ENCODE data around the gene NSMF.

NSMF gene, protein sequence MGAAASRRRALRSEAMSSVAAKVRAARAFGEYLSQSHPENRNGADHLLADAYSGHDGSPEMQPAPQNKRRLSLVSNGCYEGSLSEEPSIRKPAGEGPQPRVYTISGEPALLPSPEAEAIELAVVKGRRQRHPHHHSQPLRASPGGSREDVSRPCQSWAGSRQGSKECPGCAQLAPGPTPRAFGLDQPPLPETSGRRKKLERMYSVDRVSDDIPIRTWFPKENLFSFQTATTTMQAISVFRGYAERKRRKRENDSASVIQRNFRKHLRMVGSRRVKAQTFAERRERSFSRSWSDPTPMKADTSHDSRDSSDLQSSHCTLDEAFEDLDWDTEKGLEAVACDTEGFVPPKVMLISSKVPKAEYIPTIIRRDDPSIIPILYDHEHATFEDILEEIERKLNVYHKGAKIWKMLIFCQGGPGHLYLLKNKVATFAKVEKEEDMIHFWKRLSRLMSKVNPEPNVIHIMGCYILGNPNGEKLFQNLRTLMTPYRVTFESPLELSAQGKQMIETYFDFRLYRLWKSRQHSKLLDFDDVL

DNA sequence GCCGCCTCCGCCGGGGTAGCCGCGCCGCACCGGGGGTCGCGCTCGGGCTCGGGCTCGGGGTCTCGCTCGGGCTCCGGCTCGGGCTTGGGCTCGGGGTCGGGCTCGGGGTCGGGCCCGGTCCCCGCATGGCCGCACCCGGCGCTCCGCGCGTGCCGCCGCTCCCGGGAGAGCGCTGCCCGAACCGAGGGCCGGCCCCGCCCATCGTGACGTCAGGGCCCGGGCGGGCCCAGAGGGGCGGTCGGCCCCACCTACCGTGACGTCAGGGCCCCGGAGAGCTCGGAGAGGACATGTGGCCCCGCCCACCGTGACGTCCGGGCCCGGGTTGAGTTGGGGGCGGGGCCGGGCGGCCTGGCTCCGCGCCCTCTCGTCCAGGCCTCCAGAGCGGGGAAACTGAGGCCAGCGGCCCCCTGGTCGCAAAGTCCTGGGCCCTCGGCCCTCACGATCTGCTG lies at the start of gene NSMF:
Gene NSMF, minus strand, starts transcription at position 183 of the 449 bp plus-strand sequence. CDS start 232 bp downstream, outside the sequence.
- peak; percentile 92 for DNase-seq

DNA sequence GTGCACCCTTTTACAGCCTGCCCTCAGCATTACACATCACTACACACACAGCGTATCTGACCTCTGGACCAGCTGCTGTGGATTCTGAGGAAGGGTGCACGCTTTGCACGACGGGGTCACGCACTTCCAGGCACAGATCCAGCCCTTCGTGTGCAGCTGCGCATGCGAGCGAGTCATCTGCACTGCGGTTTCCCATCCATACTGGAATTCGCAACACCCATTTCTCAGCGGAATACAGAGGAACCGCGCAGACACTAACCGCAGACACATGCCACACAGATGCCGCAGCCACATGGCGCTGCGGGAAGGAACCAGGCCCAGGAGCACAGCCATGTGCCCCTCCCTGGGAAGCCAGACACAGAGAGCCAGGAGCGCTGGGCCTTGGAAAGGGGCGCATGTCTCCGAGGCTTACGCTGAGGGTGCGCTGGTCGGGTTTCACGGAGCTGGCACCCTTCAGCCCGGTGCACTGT lies 47.6 kb upstream of the NSMF start:
- no peak for DNase-seq

DNA sequence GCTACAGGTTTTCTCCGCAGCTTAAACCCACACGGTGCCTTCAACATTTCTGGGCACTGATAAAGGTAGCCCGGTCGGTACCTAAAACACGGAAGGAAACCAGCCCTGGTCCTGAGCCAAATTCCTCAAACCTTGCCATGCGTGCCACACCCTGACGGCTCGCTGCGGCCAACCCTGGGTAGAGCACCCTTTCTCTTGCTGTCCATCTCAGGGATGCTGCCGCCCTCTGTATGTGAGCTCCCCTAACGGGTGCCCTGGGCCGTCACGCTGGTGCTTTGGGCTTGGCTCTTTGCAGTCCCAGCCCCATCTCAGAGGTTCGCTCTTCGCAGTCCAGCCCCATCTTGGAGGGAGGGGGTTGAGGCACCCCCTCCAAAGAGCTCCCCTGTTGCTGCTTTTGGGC lies 47.1 kb upstream of the NSMF start:
- DNase-seq, result no peak

DNA sequence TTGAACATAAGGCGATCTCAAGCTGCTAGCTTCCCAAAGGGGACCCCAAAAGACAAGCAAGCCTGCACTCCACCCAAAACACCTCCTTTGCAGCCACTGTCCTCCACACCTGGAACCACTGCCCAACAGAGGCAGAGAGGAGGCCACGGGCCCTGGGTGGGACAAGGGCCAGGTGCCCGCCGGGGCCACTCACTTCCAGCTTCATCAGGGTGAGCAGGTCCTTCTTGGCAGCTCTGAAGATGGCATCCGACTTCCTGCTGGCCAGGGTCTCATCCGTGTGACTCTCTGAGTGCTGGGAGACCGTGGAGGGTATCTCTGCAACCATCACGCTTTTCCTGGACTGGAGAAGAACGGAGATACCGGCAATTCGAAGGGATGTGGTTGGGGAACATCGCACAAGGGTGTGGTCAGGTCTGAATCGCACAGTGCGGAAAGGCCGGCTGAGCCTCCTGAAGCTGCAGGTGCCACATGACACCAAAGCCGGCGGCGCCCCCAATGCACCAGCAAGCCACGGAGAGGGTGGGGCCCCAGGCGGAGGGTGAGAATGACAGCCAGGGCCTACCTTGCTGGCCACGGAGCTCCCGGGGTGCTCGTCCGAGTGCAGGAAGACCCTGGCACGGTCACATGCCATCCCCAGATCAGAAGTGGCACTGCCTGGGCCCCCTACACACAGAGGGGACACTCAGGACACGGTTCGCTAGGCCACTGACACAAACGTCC lies 46.4 kb upstream of the NSMF start:
- DNase-seq, result no peak

DNA sequence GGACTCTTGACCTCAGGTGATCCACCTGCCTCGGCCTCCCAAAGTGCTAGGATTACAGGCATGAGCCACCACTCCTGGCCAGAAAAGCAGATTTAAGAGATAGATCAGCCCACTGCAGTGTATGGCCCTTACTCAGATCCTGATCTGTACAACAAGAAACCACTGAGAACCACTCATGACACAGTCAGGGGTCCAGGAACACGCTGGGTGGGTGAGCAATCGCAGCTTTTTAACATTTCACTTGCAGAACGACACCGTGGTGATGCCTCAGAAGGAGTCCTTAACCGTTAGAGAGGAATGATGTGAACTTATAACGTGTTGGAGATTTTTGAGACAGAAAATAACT lies 45.3 kb upstream of the NSMF start:
- no peak for DNase-seq

DNA sequence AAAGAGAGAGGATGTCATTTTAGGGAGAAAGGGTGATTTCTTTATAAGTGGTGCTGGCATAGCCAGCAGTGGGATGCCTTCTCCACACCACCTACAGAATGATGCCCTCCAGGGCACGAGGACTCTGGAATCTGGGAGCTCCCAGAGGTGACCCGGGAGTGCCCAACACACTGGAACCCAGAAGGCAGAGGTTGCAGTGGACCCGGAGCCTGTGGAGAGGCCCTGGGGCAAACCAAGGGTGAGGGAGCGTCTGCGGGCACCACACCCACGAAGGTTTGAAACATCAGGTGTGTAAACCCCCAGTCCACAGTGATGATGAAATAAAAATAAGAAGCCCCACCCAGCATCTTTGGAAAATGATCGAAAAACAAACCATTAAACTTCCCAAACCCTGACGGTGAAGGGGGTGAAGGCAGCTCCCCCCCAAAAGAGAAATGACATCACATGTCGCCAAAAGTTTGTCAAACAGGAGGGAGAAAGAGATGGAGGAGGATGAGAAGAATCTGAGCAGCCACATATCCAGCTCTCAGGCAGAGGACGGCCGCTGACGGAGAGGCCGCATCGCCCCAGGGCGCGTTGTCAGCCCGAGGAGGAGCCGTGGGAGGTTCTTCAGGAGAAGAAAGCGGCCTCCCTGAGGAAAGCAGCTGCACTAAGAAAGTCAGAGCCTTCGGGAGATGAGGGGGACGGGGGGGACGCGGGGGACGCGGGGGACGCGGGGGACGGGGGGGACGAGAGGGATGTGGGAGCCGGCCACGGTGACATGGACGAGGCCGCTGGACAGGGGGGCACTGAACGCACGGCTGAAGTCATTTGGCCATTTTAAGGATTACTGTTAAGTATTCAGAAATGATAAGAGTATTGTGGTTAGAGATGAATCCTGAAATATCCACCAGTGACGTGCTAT lies 43.1 kb upstream of the NSMF start:
- no peak for DNase-seq

DNA sequence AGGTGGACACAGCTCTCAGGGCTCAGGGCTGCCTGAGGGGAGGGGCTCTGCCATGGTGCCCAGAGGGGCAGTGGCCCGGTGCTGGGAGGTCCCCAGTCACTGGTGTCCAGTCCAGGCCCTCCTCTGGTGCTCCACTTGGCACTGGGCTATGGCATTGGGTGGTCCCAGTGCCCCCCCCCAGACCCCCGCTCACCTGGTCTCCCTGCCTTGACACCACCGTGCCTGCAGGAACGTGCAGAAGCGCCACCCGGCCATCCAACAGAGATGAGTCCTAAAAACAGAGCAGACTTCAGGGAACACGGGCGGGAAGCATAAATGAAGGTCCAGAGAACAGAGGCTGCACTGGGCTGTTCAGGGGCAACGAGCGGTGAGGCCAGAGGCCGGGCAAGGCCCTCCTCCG lies 42.3 kb upstream of the NSMF start:
- DNase-seq, result no peak

DNA sequence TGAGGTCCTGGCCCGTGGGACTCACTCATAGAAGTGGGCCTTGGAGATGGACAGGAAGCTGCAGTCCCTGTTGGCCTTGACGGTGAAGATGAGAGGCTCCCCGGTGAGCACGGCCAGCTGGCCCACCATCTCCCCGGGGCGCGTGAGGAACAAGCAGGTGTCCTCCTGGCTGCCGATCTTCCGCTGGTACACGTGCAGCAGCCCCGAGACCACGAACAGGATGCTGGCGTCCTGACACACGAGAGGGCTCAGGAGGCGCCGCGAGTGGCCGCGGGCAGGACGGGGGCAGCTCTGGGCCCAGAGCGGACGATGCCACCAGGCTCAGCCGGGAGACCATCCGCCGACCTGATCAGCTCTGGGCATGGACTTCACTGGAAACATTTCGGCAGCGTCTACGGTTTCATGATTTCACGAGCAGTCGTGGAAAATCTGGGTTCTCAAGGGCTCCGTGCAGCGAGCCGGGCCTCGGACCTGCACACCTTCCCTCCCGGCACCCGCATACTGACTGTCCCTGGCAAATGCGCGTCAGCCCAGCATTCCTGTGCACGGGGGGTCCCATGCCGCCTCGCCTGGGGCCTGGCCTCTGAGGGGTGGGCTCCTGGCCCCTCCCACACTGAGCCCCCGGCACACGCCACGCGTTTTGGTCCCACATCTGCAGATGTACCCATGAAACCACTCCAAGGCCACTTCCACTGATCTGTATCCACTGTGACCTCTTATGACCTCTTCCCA lies 41.7 kb upstream of the NSMF start:
- DNase-seq, result no peak

DNA sequence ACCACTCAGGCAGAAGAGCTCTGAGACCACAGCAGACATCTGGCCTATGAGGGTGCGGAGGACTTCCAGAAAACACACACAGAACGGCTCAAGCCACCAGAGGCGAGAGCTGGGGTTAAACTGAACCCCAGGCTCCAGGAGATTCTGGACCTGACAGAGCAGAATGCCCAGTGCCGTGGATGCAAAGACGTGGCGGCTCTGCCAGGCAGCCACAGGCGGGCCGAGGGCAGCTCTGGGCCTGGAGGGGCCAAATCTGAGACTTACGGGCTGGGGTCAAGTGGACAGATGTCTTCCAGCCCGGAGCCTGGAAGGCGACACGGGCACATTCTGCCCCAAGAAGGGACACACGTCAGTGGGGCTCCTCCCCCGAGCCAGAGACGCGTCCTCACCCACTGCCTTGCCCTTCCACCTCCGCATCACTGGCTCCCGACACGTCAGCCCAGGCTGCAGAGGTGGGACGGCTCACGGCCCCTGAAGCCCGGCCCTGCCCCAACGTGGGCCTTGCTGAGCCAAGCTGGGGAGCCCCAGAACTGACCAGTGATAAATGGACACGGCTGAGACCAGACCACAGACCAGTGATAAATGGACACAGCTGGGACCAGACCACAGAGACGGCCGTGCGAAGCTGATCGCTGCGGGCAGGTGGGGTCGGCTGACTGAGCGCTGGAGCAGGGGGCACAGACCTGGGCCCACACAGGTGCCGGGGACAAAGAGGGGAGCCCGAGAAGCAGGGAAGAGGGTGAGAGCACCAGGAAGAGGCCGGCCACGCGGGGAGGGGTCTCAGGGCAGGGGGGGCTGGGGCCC lies 40.9 kb upstream of the NSMF start:
- no peak for DNase-seq

DNA sequence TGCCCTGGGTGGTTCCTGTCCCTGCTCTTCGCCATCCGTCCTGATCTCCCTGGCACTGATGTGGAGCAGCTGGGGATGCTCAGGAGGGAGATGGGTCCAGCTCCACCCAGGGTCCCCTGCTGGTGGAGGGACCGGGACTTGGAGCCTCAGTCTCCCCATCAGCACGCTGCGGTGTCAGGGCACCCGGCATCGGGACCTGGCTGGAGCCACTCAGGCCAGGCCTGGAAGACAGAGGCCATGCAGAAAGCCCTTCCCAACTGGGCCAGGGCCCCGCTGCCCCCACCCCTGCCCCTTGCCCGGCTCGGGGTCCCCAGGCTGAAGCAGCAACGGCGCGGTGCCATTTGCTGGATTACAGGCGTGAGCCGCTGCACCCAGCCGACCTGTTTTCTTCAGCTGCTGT lies 40.3 kb upstream of the NSMF start:
- DNase-seq, result no peak

DNA sequence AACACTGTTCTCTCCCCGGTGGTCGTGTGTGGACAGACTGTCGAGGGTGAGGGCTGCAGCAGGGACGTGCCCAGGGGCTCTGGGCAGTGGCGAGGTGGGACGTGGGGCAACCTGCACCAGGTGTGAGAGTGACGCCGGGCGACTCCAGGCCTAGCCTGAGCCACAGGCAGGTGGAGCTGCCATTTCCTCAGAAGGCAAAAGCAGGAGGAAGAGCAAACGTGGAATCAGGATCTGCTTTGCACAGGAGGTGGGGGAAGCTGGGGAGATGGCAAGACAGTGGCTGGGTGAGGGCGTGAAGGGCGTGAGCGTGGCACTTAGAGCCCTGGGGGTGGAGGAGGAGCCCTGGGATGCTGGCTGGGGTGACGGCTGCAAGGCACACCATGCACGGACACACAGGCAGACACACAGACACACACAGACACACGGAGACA lies 39.6 kb upstream of the NSMF start:
- no peak for DNase-seq

DNA sequence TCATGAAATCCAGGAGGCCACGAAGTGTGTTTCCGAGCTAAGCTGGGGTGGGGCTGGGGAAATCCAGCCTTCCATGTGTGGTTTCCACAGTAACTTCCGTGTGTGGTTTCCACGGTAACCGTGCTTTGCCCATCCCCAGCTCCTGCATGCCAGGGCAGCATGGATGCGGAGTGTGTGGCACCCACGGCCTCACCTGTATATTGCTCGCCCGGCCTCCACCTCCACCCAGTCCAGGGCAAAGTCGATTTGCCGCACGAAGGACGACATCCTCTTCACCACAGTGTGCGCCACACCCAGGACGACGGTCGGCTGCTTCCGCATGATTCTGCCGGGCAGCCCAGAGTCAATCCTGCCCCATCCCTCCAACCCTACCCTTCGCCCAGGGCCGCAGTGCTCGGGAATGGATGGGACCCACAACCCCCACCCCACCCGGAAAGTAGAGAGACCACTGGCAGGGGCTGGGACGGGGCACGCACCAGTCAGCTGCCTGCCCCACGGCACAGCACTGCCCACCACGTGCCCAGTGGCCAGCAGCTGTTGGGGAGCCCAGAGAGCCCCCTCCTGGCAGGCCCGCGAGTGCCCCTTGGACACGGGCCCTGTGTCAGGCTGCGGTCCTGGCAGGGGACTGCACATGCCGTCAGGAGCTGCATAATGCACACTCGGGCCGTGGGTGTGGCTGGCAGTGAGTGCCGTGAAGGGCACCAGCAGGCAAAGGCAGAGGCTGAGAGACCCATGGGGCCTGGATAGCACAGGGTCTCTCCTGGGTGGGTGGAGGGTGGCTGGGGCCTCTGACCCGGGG lies 39.0 kb upstream of the NSMF start:
- no peak for DNase-seq

DNA sequence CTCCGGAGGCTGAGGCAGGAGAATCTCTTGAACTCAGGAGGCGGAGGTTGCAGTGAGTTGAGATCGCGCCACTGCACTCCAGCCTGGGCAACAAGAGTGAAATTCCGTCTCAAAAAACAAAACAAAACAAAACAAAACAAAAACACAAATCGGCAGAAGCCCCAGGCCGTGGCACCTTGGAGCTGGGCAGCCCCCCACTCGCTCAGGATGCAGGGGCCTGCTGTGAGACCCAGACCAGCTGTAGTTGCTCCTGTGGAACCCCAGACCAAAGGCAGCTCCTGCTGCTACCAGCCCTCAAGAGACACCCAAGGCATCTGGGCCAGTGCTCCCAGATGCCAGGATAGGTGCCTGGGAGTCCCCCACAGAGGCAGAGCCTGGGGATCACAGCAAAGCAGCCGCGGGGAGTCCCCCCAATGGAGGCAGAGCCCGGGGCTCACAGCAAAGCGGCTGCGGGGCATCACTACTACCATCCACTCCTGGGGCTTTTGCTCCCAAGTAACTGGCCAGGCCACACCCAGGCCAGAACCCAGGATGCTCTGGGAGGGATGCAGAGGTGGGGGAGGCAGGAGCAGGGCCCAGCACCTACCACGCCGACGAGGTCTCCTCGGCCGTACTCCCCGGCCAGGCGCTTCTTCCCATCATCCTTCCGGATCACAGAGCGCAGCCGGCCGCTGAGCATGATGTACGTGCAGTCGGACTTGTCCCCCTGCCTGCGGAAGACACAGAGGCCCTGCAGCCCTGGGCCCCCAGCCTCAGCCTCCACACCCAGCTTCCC lies 37.7 kb upstream of the NSMF start:
- no peak for DNase-seq

DNA sequence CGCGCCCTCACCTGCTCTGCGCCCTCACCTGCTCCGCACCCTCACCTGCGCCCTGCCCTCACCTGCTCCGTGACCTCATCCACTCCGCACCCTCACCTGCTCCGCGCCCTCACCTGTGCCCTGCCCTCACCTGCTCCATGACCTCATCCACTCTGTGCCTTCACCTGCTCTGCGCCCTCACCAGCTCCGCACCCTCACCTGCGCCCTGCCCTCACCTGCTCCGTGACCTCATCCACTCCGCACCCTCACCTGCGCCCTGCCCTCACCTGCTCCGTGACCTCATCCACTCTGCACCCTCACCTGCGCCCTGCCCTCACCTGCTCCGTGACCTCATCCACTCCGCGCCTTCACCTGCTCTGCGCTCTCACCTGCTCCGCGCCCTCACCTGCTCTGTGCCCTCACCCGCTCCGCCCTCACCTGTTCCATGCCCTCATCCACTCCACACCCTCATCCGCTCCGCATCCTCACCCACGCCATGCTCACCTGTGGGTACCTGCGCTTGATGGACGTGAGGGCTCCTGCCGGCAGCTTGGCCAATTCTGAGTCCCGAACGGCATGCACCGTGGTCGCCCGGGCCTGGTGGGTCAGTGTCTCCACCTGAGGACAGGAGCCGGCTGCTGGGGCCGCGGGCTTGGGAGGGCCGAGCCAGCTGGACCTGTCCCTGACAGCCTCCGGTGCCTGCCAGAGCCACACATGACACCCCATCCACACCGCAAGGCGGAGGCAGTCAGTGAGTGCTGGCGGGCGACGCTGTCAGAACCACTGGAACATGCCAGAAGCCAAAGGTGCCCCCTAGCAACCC lies 35.6 kb upstream of the NSMF start:
- no peak for DNase-seq

DNA sequence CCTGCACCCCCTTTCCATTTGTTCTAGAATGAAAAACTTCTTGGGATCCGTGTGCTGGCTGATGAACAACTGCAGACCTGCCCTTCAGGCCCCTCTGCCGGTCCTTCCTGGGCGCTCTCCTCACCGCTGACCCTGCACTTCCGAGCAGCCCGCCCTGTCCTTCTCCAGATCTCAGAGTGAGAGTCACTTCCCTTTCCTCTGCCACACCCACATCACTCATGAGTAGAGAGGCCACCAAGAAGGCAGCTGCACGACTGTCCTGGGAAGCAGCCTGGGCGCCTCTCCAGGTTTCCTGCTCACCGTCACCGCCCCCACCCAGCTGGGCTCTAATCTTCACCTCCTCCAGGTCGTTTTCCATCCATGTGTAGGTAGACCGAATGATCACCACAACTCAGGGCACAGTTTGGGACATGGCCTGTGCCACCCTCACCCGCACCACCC lies 35.0 kb upstream of the NSMF start:
- DNase-seq, result peak; percentile 27

DNA sequence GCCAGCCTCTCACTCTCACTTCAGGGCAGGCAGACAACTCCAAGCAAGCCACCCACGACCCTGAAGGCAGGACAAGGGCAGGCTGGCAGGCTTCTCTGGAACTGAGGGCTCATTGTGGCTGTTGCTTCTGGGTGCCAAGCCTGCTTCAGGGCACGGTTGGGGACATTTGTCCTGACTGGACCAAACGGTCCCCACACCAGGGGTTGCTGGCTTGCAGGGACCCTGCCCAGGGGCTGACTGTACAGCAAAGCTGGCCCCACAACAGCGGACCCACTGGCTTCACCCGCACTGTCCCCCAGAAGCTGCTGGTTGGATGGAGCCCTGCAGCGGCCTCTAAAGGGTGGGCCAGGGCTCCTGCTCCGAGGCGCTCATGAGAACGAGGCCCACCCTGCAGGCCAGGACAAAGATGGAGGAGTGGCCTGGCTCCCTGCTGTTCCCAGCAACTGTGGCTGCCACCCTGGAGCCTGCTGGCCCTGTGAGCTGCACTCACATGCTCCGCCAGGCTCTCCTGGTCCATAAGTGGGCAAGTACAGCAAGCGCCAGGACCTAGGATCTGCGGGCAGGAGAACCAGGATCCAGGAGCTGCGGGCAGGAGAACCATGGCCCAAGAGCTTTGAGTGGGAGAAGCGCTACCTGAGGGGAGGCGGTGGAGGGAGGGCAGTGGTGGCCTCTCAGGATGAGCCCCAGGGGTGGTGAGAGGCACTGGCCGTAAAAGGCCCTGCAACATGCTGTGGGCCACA lies 34.4 kb upstream of the NSMF start:
- no peak for DNase-seq

DNA sequence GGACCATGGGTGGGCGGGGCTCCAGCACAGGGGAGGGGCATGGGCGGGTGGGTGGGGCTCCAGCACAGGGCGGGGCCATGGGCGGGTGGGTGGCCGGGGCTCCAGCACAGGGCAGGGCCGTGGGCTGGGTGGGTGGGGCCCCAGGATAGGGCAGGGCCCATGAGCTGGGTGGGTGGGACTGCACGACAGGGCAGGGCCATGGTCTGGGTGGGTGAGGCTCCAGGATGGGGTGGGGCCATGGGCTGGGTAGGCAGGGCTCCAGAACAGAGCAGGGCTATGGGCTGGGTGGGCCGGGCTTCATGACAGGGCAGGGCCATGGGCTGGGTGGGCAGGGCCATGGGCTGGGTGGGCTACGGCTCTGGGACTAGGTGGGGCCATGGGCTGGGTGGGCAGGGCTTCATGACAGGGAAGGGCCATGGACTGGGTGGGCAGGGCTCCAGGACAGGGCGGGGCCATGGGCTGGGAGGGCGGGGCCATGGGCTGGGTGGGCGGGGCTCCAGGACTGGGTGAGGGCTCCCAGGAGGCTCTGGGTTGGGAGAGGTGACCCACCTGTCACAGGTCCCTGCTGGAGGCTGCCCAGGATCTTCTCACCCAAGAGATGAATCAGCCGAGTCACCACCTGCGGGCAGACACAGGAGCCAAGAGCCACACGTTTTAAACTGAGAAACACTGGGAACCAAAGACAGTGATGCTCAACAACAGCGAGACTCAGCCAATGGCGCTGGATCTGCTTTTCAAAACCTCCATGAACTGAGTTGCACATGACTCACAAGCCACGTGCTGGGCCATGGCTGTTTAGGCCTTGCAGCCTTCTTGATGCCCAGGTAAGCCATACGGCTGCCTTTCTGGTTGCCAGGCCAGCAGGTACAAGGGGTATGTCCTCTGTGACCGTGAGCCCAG lies 33.6 kb upstream of the NSMF start:
- peak; percentile 17 for DNase-seq
